Trophoblast cell (in vitro differentiated cells and primary cell): ENCODE results near the gene RNU7-1.
A peak's percentile ranks its signal among the peaks of the same experiment; 100 is the strongest.

Experiments used
- DNase-seq, 2 donors: peaks; one replicate each; pipeline ENCODE4 v3.0.0-alpha.2; 2016
- H2AFZ ChIP-seq: 2 replicates; pipeline ENCODE4 v1.6.1; 2013; ENCODE audit warnings: low read length, moderate library complexity, mild to moderate bottlenecking; ENCODE audit not compliant: insufficient read depth, poor library complexity
- H2AK5ac ChIP-seq: 2 replicates; pipeline ENCODE4 v1.6.1; 2013; ENCODE audit warnings: mild to moderate bottlenecking, low read length
- H2BK120ac ChIP-seq: 2 replicates; pipeline ENCODE4 v1.6.1; 2013; ENCODE audit warnings: low read length, mild to moderate bottlenecking, moderate library complexity; ENCODE audit not compliant: insufficient read depth, poor library complexity
- H2BK12ac ChIP-seq: 2 replicates; pipeline ENCODE4 v1.6.1; 2013; ENCODE audit warnings: mild to moderate bottlenecking, low read length, moderate library complexity
- H2BK5ac ChIP-seq: 2 replicates; pipeline ENCODE4 v1.6.1; 2013; ENCODE audit warnings: low read length, low read depth, moderate library complexity, mild to moderate bottlenecking; ENCODE audit not compliant: poor library complexity
- H3K14ac ChIP-seq: 2 replicates; pipeline ENCODE4 v1.6.1; 2013; ENCODE audit warnings: mild to moderate bottlenecking, low read length
- H3K18ac ChIP-seq: 2 replicates; pipeline ENCODE4 v1.6.1; 2013; ENCODE audit warnings: mild to moderate bottlenecking, low read length
- H3K23ac ChIP-seq: 2 replicates; pipeline ENCODE4 v1.6.1; 2013; ENCODE audit warnings: low read length
- H3K27ac ChIP-seq: 2 replicates; pipeline ENCODE4 v1.5.1; 2013; ENCODE audit warnings: low read depth, mild to moderate bottlenecking, inconsistent platforms, low read length, moderate library complexity
- H3K27me3 ChIP-seq: 2 replicates; pipeline ENCODE4 v1.6.1; 2013; ENCODE audit warnings: inconsistent platforms, mild to moderate bottlenecking, low read length, moderate library complexity; ENCODE audit not compliant: insufficient read depth
- H3K36me3 ChIP-seq, 2 experiments: 1 replicate in 1 of 2; 2 replicates in 1 of 2; pipeline ENCODE4 v1.6.1; 2013; ENCODE audit warnings: low read length in 2 of 2, mild to moderate bottlenecking in 2 of 2, moderate library complexity in 1 of 2; ENCODE audit not compliant: insufficient read depth in 2 of 2, control insufficient read depth in 1 of 2
- H3K4ac ChIP-seq: 2 replicates; pipeline ENCODE4 v1.6.1; 2013; ENCODE audit warnings: low read depth, mild to moderate bottlenecking, low read length, moderate library complexity
- H3K4me1 ChIP-seq, 2 experiments: 1 replicate in 1 of 2; 2 replicates in 1 of 2; pipeline ENCODE4 v1.6.1; 2013; ENCODE audit warnings: low read length in 2 of 2, mild to moderate bottlenecking in 2 of 2, moderate library complexity in 1 of 2; ENCODE audit not compliant: insufficient read depth in 2 of 2, control insufficient read depth in 1 of 2
- H3K4me2 ChIP-seq: 2 replicates; pipeline ENCODE4 v1.6.1; 2013; ENCODE audit warnings: inconsistent platforms, mild to moderate bottlenecking, low read length, moderate library complexity
- H3K4me3 ChIP-seq: 2 replicates; pipeline ENCODE4 v1.5.1; 2013; ENCODE audit warnings: mild to moderate bottlenecking, low read depth, low read length, inconsistent platforms
- H3K79me1 ChIP-seq: one replicate; pipeline ENCODE4 v1.6.1; 2013; ENCODE audit warnings: low read length
- H3K79me2 ChIP-seq: 2 replicates; pipeline ENCODE4 v1.6.1; 2013; ENCODE audit warnings: low read length, mild to moderate bottlenecking; ENCODE audit not compliant: control insufficient read depth, insufficient read depth, poor library complexity
- H3K9ac ChIP-seq: 2 replicates; pipeline ENCODE4 v1.6.1; 2013; ENCODE audit warnings: mild to moderate bottlenecking, low read length
- H3K9me3 ChIP-seq: 2 replicates; pipeline ENCODE4 v1.6.1; 2013; ENCODE audit warnings: low read depth, mild to moderate bottlenecking, control low read depth, inconsistent platforms, low read length; ENCODE audit not compliant: insufficient read depth
- H4K12ac ChIP-seq: 2 replicates; pipeline ENCODE4 v1.6.1; 2013; ENCODE audit warnings: low read depth, mild to moderate bottlenecking, low read length, moderate library complexity
- H4K8ac ChIP-seq: 2 replicates; pipeline ENCODE4 v1.6.1; 2013; ENCODE audit warnings: low read depth, mild to moderate bottlenecking, low read length, moderate library complexity
- H4K91ac ChIP-seq: one replicate; pipeline ENCODE4 v1.6.1; 2013; ENCODE audit warnings: low read depth, mild to moderate bottlenecking, low read length, moderate library complexity
- WGBS: extraction: QIAGEN DNeasy Blood & Tissue Kit; methylation state at CpG from one replicate; pipeline ENCODE4 v1.1.7; 2013; ENCODE audit warnings: missing lambda C conversion rate; ENCODE audit not compliant: insufficient read length, insufficient coverage; ENCODE audit errors: extremely low coverage; 5-methylcytosine and 5-hydroxymethylcytosine counted together

Gene RNU7-1

GRCh38 chr12:6914246-6914946, 29.2 kb upstream of the RNU7-1 start, which contains the start of gene ENO2:
ENO2 (plus strand) TSS chr12:6914580; CDS start chr12:6915833, 1,253 bp downstream.
- H3K36me3 ChIP-seq: no peaks in the 10 kb centered on the region
- no peaks in the 10 kb centered on the region for H3K79me2 ChIP-seq
- H3K27me3 ChIP-seq: peaks cover 18% of the 10 kb centered on the region
- H4K12ac ChIP-seq: no peak within 1 kb of the TSS
- no peak within 1 kb of the TSS for H3K9ac ChIP-seq
- no peak within 1 kb of the TSS for H4K91ac ChIP-seq
- H3K14ac ChIP-seq: no peak within 1 kb of the TSS
- H2AFZ ChIP-seq: peak within 1 kb of the TSS; percentile 50
- no peaks in the 10 kb centered on the region for H3K79me1 ChIP-seq
- no peak within 1 kb of the TSS for H2BK120ac ChIP-seq
- H3K4me1 ChIP-seq: peaks cover 0 to 3% of the 10 kb centered on the region in 2 experiments
- no peak within 1 kb of the TSS for H2AK5ac ChIP-seq
- H3K4me3 ChIP-seq: peak within 1 kb of the TSS; percentile 49
- H3K9me3 ChIP-seq: no peaks in the 10 kb centered on the region
- H2BK12ac ChIP-seq: no peak within 1 kb of the TSS
- peak within 1 kb of the TSS; percentile 64 for H3K4me2 ChIP-seq
- no peak within 1 kb of the TSS for H3K18ac ChIP-seq
- H2BK5ac ChIP-seq: no peak within 1 kb of the TSS
- no peak within 1 kb of the TSS for H3K27ac ChIP-seq
- WGBS: no CpG with 5 or more reads among the region's 68 CpGs
- H3K4ac ChIP-seq: no peak within 1 kb of the TSS
- H3K23ac ChIP-seq: no peak within 1 kb of the TSS
- no peak within 1 kb of the TSS for H4K8ac ChIP-seq
- peak in 1 of 2 donors; percentile 36 for DNase-seq

- no peak overlapping the region for H2BK12ac ChIP-seq
- H4K8ac ChIP-seq: no peak overlapping the region
- H3K79me2 ChIP-seq: no peaks in the 10 kb centered on the region
- no peaks in the 10 kb centered on the region for H3K36me3 ChIP-seq
- H2BK5ac ChIP-seq: no peak overlapping the region
- no peak overlapping the region for H2BK120ac ChIP-seq
- H3K4ac ChIP-seq: no peak overlapping the region
- no peak overlapping the region for H3K4me3 ChIP-seq
- H3K9me3 ChIP-seq: no peaks in the 10 kb centered on the region
- H3K18ac ChIP-seq: no peak overlapping the region
- H3K27me3 ChIP-seq: peaks cover 18% of the 10 kb centered on the region
- no peak overlapping the region for H3K14ac ChIP-seq
- no peak for DNase-seq
- H3K9ac ChIP-seq: no peak overlapping the region
- H2AFZ ChIP-seq: no peak overlapping the region
- no peak overlapping the region for H3K23ac ChIP-seq
- no CpG with 5 or more reads among the region's 29 CpGs for WGBS
- H4K12ac ChIP-seq: no peak overlapping the region
- H3K4me2 ChIP-seq: peak overlapping the region; percentile 64
- H3K27ac ChIP-seq: no peak overlapping the region
- H3K79me1 ChIP-seq: no peaks in the 10 kb centered on the region
- no peak overlapping the region for H2AK5ac ChIP-seq
- H3K4me1 ChIP-seq: peaks cover 0 to 3% of the 10 kb centered on the region in 2 experiments
- no peak overlapping the region for H4K91ac ChIP-seq
These were observed 28.4 kb upstream of the RNU7-1 start for GRCh38 chr12:6914947-6915788.

GRCh38 chr12:6915789-6916285, 27.8 kb upstream of the RNU7-1 start:
- no peak overlapping the region for H3K4ac ChIP-seq

GRCh38 chr12:6916426-6917200, 27.0 kb upstream of the RNU7-1 start:
- H3K18ac ChIP-seq: no peak overlapping the region

More at GRCh38 chr12:6915789-6916285, 27.8 kb upstream of the RNU7-1 start:
- Histone ChIP-seq H3K79me1 (no peaks in the 10 kb centered on the region), H3K79me2 (no peaks in the 10 kb centered on the region), H4K91ac (no peak overlapping the region), H2AK5ac (no peak overlapping the region), H4K12ac (no peak overlapping the region), H3K14ac (no peak overlapping the region), H2AFZ (no peak overlapping the region), H3K27ac (no peak overlapping the region), H3K4me3 (no peak overlapping the region), H2BK120ac (no peak overlapping the region), H3K27me3 (peaks cover 18% of the 10 kb centered on the region), H3K18ac (no peak overlapping the region), H4K8ac (no peak overlapping the region), H3K4me1 (peaks cover 0 to 3% of the 10 kb centered on the region in 2 experiments), H3K9me3 (no peaks in the 10 kb centered on the region), H3K9ac (no peak overlapping the region), H2BK5ac (no peak overlapping the region), H3K4me2 (no peak overlapping the region), H3K23ac (no peak overlapping the region), H3K36me3 (no peaks in the 10 kb centered on the region), H2BK12ac (no peak overlapping the region)
- no peak for DNase-seq
- WGBS: no CpG with 5 or more reads among the region's 14 CpGs

More at GRCh38 chr12:6916426-6917200, 27.0 kb upstream of the RNU7-1 start:
- Histone ChIP-seq H2BK5ac (no peak overlapping the region), H3K14ac (no peak overlapping the region), H3K23ac (no peak overlapping the region), H3K79me2 (no peaks in the 10 kb centered on the region), H4K8ac (no peak overlapping the region), H3K4me3 (no peak overlapping the region), H3K9ac (no peak overlapping the region), H2BK120ac (no peak overlapping the region), H2AK5ac (no peak overlapping the region), H4K12ac (no peak overlapping the region), H3K9me3 (no peaks in the 10 kb centered on the region), H3K4me2 (no peak overlapping the region), H4K91ac (no peak overlapping the region), H3K4ac (no peak overlapping the region), H3K36me3 (no peaks in the 10 kb centered on the region), H3K79me1 (no peaks in the 10 kb centered on the region), H2BK12ac (no peak overlapping the region), H3K4me1 (peaks cover 0 to 3% of the 10 kb centered on the region in 2 experiments), H3K27me3 (peaks cover 18% of the 10 kb centered on the region), H3K27ac (no peak overlapping the region), H2AFZ (no peak overlapping the region)
- WGBS: no CpG with 5 or more reads among the region's 11 CpGs
- DNase-seq: no peak
